DOHH2 (cell line): ENCODE data around the gene DYRK1A.
A peak's percentile ranks its signal among the peaks of the same experiment; 100 is the strongest.

Source experiments
- H3F3A ChIP-seq: fragments of 200-600 bp; sonication (generic), shearing (Covaris generic); 2 replicates; pipeline ENCODE4 v1.6.0; 2016; ENCODE audit warnings: antibody characterized with exemption, mild to moderate bottlenecking; ENCODE audit not compliant: control insufficient read depth, insufficient read depth
- H3K27ac ChIP-seq: fragments of 200-600 bp; sonication (generic); 2 replicates; pipeline ENCODE4 v1.5.1; 2014; ENCODE audit warnings: low read depth, mild to moderate bottlenecking, low read length, moderate library complexity
- H3K27me3 ChIP-seq: fragments of 200-600 bp; sonication (generic); 2 replicates; pipeline ENCODE4 v1.6.1; 2014; ENCODE audit warnings: mild to moderate bottlenecking, low read length, mixed read lengths; ENCODE audit not compliant: control insufficient read depth
- H3K36me3 ChIP-seq: fragments of 200-600 bp; sonication (generic); 2 replicates; pipeline ENCODE4 v1.6.1; 2014; ENCODE audit warnings: mild to moderate bottlenecking, low read length, moderate library complexity, mixed read lengths; ENCODE audit not compliant: control insufficient read depth
- H3K4me1 ChIP-seq: fragments of 200-600 bp; sonication (generic); 2 replicates; pipeline ENCODE4 v1.6.1; 2014; ENCODE audit warnings: mild to moderate bottlenecking, low read length, mixed read lengths; ENCODE audit not compliant: control insufficient read depth
- H3K4me2 ChIP-seq: fragments of 200-600 bp; sonication (generic); 2 replicates; pipeline ENCODE4 v1.6.0; 2014; ENCODE audit warnings: mild to moderate bottlenecking, low read length, moderate library complexity
- H3K4me3 ChIP-seq: fragments of 200-600 bp; sonication (generic); 2 replicates; pipeline ENCODE4 v1.5.1; 2014; ENCODE audit warnings: mild to moderate bottlenecking, low read length, mixed read lengths
- H3K79me2 ChIP-seq: fragments of 200-600 bp; sonication (generic); 2 replicates; pipeline ENCODE4 v1.6.1; 2014; ENCODE audit warnings: mild to moderate bottlenecking, low read length, mixed read lengths; ENCODE audit not compliant: control insufficient read depth
- H3K9me2 ChIP-seq: fragments of 200-600 bp; sonication (generic); replicated peaks from 2 replicates; pipeline ENCODE4 v1.6.1; 2014; ENCODE audit warnings: mild to moderate bottlenecking, low read length, mixed read lengths; ENCODE audit not compliant: control insufficient read depth
- H3K9me3 ChIP-seq: fragments of 200-600 bp; sonication (generic); 2 replicates; pipeline ENCODE4 v1.6.1; 2014; ENCODE audit warnings: antibody characterized with exemption, low read length, mixed read lengths; ENCODE audit not compliant: control insufficient read depth, insufficient read depth
- H4K20me1 ChIP-seq: fragments of 200-600 bp; sonication (generic); 2 replicates; pipeline ENCODE4 v1.6.0; 2014; ENCODE audit warnings: low read depth, mild to moderate bottlenecking, antibody characterized with exemption, low read length, moderate library complexity; ENCODE audit not compliant: control insufficient read depth, insufficient read depth
- EZH2phosphoT487 ChIP-seq: fragments of 200-600 bp; sonication (generic); IDR thresholded peaks from 2 replicates; pipeline ENCODE4 v1.6.1; 2017; ENCODE audit warnings: borderline replicate concordance, mild to moderate bottlenecking, antibody characterized with exemption, low read length, moderate library complexity, mixed read lengths
- TF ChIP-seq, protein P1 (sequence below): fragments of 200-600 bp; sonication (generic); IDR thresholded peaks from one replicate; pipeline ENCODE4 v1.5.1; 2014; ENCODE audit warnings: antibody characterized with exemption, mild to moderate bottlenecking, low read depth, low read length; ENCODE audit not compliant: poor library complexity, severe bottlenecking

Gene DYRK1A

GRCh38 chr21:37364722-37365121 is 1.9 kb upstream of the DYRK1A start:
- Histone ChIP-seq H3K27me3 (no peaks in the 10 kb centered on the region), H3K4me2 (peak overlapping the region; percentile 98), H3K4me1 (peaks cover 26% of the 10 kb centered on the region), H3F3A (peaks cover 9% of the 10 kb centered on the region; the same call in 1 of the 2 replicates), H4K20me1 (peaks cover 17% of the 10 kb centered on the region), H3K79me2 (peaks cover 34% of the 10 kb centered on the region), H3K4me3 (peak overlapping the region; percentile 78), H3K9me2 (no peaks in the 10 kb centered on the region), H3K9me3 (no peaks in the 10 kb centered on the region), H3K36me3 (peaks cover 10% of the 10 kb centered on the region), H3K27ac (0 out of 2 replicates have a peak overlapping the region, but pooled peaks have one; percentile 59)
- TF ChIP-seq, protein P1, sequence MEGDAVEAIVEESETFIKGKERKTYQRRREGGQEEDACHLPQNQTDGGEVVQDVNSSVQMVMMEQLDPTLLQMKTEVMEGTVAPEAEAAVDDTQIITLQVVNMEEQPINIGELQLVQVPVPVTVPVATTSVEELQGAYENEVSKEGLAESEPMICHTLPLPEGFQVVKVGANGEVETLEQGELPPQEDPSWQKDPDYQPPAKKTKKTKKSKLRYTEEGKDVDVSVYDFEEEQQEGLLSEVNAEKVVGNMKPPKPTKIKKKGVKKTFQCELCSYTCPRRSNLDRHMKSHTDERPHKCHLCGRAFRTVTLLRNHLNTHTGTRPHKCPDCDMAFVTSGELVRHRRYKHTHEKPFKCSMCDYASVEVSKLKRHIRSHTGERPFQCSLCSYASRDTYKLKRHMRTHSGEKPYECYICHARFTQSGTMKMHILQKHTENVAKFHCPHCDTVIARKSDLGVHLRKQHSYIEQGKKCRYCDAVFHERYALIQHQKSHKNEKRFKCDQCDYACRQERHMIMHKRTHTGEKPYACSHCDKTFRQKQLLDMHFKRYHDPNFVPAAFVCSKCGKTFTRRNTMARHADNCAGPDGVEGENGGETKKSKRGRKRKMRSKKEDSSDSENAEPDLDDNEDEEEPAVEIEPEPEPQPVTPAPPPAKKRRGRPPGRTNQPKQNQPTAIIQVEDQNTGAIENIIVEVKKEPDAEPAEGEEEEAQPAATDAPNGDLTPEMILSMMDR = no peak
- TF ChIP-seq EZH2phosphoT487 = no peak

DNA sequence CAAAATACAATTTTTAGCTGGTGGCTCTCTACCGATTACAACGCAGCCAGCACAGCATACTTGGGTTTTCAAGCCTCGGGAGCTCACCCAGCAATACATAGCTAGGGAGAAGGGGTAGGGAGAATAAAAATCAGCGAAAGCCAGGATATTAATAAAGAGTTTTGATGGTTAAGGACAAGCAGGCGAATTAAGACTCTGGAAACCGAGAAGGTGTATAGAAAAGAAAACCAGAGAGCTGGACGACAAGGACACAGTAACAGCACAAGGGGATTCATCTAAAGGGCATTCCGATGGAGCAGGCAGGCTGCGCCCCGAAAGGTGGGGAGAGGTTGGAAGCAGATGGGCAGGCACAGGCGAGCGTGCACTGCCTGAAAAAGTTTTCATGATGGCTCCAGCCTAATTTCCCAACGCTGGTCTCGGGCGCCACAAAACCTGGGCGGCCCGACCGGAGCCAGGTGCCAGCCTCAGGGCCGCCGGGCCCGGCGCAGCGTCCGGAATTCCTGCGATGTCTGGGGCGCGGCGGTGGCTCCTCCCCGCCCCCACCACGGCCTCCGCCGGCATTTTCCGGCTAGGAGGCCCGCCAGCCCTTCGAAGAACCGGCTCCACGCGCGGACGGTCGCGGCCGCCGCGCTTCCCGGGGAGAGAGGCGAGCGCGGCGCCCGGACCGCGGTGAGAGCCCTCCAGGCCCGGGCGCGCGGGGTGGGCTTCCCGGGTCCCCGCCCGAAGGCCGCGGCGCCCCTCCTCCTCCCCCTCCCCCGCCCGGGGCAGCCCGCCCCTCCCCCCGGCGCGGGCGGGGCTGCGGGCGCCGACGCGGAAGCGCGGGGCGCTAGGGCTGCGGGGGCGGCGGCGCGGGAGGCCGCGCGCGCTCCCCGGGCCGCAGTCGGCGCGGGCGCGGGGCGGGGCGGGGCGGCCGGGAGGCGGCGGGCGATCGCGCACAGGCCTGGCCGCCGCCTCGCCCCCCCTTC is 774 bp upstream of the DYRK1A start:
- TF ChIP-seq, protein P1 = no peak
- no peak for TF ChIP-seq EZH2phosphoT487
- Histone ChIP-seq H3K36me3 (peaks cover 10% of the 10 kb centered on the region), H3K4me2 (peak overlapping the region; percentile 98), H3K4me1 (peaks cover 37% of the 10 kb centered on the region), H4K20me1 (peaks cover 28% of the 10 kb centered on the region), H3K27me3 (no peaks in the 10 kb centered on the region), H3K4me3 (peak overlapping the region; percentile 87), H3K27ac (peak overlapping the region; percentile 59), H3K9me3 (no peaks in the 10 kb centered on the region), H3K79me2 (peaks cover 44% of the 10 kb centered on the region), H3K9me2 (no peaks in the 10 kb centered on the region), H3F3A (peaks cover 9% of the 10 kb centered on the region; the same call in 1 of the 2 replicates)

DNA sequence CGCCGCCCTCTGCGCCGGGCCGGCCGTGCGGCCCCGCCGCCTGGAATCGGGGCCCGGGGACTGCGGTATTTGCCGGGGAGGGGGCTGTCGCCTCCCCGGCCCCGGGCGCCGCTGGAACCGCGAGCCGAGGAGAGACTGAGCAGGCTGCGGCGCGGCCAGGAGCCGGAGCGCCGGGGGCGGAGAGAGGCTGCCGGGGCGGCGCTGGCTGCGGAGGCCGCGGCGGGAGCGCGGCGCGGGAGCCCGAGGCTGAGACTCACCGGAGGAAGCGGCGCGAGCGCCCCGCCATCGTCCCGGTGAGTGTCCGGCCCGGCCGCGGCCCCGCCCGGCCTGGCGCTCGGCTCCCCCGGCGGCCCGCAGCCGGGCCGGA is 746 bp downstream of the DYRK1A start:
- Histone ChIP-seq H3K4me3 (peak overlapping the region; percentile 87), H3K4me2 (peak overlapping the region; percentile 70), H3K27me3 (no peaks in the 10 kb centered on the region), H3K4me1 (peaks cover 50% of the 10 kb centered on the region), H3K9me3 (no peaks in the 10 kb centered on the region), H3K36me3 (peaks cover 10% of the 10 kb centered on the region), H4K20me1 (peaks cover 40% of the 10 kb centered on the region), H3K79me2 (peaks cover 60% of the 10 kb centered on the region), H3K27ac (peak overlapping the region; percentile 84; the same call in 1 of the 2 replicates), H3K9me2 (no peaks in the 10 kb centered on the region), H3F3A (peaks cover 9% of the 10 kb centered on the region; the same call in 1 of the 2 replicates)
- TF ChIP-seq EZH2phosphoT487 = no peak
- TF ChIP-seq, protein P1 = no peak
